Measurements from ENCODE around the gene SLCO2A1. TPM values are rescaled to one million over a fixed set of nuclear protein-coding genes. Genes with fewer than 3 reads are reported as not detected.

SLCO2A1 gene
- total RNA-seq, 1 donor from 2014 or later, result 0.07 TPM

- Histone ChIP-seq H3K27ac (no peak overlapping the region), H3F3A (ENCODE audit: low read depth) (no peaks in the 10 kb centered on the region), H2AFZ (replicated peaks) (no peak overlapping the region), H3K9ac (no peak overlapping the region), H3K4me3 (no peak overlapping the region), H3K4me2 (no peak overlapping the region), H3K9me3 (ENCODE audit: low read depth) (no peaks in the 10 kb centered on the region), H3K27me3 (peaks cover 2% of the 10 kb centered on the region), H3K36me3 (no peaks in the 10 kb centered on the region), H4K20me1 (ENCODE audit: low read depth) (no peaks in the 10 kb centered on the region), H3K4me1 (no peaks in the 10 kb centered on the region), H3K79me2 (ENCODE audit: low read depth) (no peaks in the 10 kb centered on the region)
- H3K4me1 Mint-ChIP-seq, result no peaks in the 10 kb centered on the region
- peaks cover 2% of the 10 kb centered on the region for H3K27me3 Mint-ChIP-seq (ENCODE audit: insufficient read depth, low read depth)
- H3K9me3 Mint-ChIP-seq, result no peaks in the 10 kb centered on the region
- no peak overlapping the region for H3K27ac Mint-ChIP-seq
- no peak for TF ChIP-seq EZH2 (IDR thresholded peaks at IDR 0.05)
- TF ChIP-seq, protein P1, sequence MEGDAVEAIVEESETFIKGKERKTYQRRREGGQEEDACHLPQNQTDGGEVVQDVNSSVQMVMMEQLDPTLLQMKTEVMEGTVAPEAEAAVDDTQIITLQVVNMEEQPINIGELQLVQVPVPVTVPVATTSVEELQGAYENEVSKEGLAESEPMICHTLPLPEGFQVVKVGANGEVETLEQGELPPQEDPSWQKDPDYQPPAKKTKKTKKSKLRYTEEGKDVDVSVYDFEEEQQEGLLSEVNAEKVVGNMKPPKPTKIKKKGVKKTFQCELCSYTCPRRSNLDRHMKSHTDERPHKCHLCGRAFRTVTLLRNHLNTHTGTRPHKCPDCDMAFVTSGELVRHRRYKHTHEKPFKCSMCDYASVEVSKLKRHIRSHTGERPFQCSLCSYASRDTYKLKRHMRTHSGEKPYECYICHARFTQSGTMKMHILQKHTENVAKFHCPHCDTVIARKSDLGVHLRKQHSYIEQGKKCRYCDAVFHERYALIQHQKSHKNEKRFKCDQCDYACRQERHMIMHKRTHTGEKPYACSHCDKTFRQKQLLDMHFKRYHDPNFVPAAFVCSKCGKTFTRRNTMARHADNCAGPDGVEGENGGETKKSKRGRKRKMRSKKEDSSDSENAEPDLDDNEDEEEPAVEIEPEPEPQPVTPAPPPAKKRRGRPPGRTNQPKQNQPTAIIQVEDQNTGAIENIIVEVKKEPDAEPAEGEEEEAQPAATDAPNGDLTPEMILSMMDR (IDR thresholded peaks at IDR 0.05), result no peak
- no peak for TF ChIP-seq EZH2phosphoT487 (IDR thresholded peaks at IDR 0.05)
- no peak for DNase-seq (ENCODE audit: low spot score)
- H3K36me3 Mint-ChIP-seq, result no peaks in the 10 kb centered on the region
- no peak overlapping the region for H3K4me3 Mint-ChIP-seq
Measured at GRCh38 chr3:133934073-133934970, 95.4 kb downstream of the SLCO2A1 start.

DNA sequence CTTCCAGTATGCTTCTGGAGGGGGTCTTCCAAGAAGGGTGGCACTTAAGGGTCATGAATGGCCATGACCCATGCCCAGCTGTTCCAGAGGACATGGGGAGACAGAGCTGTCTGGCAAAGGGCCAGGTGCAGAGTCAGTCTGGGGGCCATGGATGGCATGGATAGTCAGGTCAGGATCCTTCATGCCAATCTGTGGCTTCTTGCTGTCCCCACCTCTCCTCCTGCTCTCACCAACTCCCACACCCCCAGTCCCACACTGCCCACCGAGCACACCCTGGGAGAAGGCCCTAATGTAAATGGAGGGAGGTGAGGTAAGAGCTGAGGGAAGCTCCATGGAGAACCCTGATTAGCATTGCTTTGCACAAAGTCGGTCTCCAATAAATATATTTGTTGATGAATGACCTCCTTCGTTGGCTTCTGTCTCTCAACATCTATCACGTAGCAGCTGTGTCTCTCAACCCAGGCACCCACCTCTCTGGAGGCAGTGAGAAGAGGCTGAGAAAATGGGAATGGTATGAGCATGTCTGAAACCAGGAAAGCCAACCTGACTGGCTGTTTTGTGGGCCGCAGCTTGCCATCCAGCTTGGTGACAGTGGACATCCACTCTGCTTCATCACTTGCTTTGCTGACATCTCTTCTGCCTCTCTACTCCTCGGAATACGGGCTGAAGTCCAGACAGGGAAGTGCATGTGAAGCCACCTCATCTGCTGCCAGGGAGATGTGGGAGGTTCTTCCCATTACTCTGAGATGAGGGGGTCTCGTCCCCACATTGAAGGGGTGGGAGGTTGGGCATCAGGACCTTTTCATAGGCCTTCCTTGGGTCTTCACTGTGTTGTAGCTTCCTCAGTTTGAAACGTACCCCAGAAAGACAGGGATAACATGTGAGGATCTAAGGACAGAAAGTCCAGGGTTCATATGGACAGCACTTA is 96.4 kb downstream of the SLCO2A1 start:
- Mint-ChIP-seq H3K36me3 (no peaks in the 10 kb centered on the region), H3K4me3 (no peak overlapping the region), H3K27me3 (ENCODE audit: insufficient read depth, low read depth) (peaks cover 6% of the 10 kb centered on the region), H3K27ac (no peak overlapping the region), H3K4me1 (no peaks in the 10 kb centered on the region), H3K9me3 (no peaks in the 10 kb centered on the region)
- no peak overlapping the region for H3K9ac ChIP-seq
- H3F3A ChIP-seq (ENCODE audit: low read depth), result no peaks in the 10 kb centered on the region
- no peak overlapping the region for H3K4me2 ChIP-seq
- TF ChIP-seq, protein P1 (IDR thresholded peaks at IDR 0.05), result no peak
- TF ChIP-seq EZH2phosphoT487 (IDR thresholded peaks at IDR 0.05) (no peak), EZH2 (IDR thresholded peaks at IDR 0.05) (no peak)
- H3K27ac ChIP-seq, result no peak overlapping the region
- peaks cover 12% of the 10 kb centered on the region for H3K27me3 ChIP-seq
- no peaks in the 10 kb centered on the region for H3K36me3 ChIP-seq
- H3K79me2 ChIP-seq (ENCODE audit: low read depth), result no peaks in the 10 kb centered on the region
- no peak overlapping the region for H2AFZ ChIP-seq (replicated peaks)
- H3K4me1 ChIP-seq, result no peaks in the 10 kb centered on the region
- H3K9me3 ChIP-seq (ENCODE audit: low read depth), result no peaks in the 10 kb centered on the region
- no peak overlapping the region for H3K4me3 ChIP-seq
- no peak for DNase-seq (ENCODE audit: low spot score)
- no peaks in the 10 kb centered on the region for H4K20me1 ChIP-seq (ENCODE audit: low read depth)

GRCh38 chr3:133932009-133932408 is 97.7 kb downstream of the SLCO2A1 start:
- Mint-ChIP-seq H3K36me3 (no peaks in the 10 kb centered on the region), H3K27ac (no peak overlapping the region), H3K4me3 (no peak overlapping the region), H3K4me1 (peaks cover 5% of the 10 kb centered on the region), H3K9me3 (no peaks in the 10 kb centered on the region), H3K27me3 (ENCODE audit: insufficient read depth, low read depth) (peaks cover 10% of the 10 kb centered on the region)
- Histone ChIP-seq H2AFZ (replicated peaks) (no peak overlapping the region), H3K79me2 (ENCODE audit: low read depth) (no peaks in the 10 kb centered on the region), H3K27ac (no peak overlapping the region), H4K20me1 (ENCODE audit: low read depth) (no peaks in the 10 kb centered on the region), H3K4me1 (no peaks in the 10 kb centered on the region), H3K9ac (no peak overlapping the region), H3K36me3 (no peaks in the 10 kb centered on the region), H3K27me3 (peaks cover 23% of the 10 kb centered on the region), H3K4me3 (no peak overlapping the region), H3F3A (ENCODE audit: low read depth) (no peaks in the 10 kb centered on the region), H3K9me3 (ENCODE audit: low read depth) (no peaks in the 10 kb centered on the region), H3K4me2 (no peak overlapping the region)
- TF ChIP-seq EZH2phosphoT487 (IDR thresholded peaks at IDR 0.05), result no peak
- TF ChIP-seq, protein P1 (IDR thresholded peaks at IDR 0.05), result no peak
- TF ChIP-seq EZH2 (IDR thresholded peaks at IDR 0.05), result no peak
- no peak for DNase-seq (ENCODE audit: low spot score)

All from neural progenitor cell (in vitro differentiated cells).